ENCODE results near the gene DLGAP4.

- TF ChIP-seq CTCF (optimal IDR thresholded peaks at IDR 0.05 in 1 of 3, IDR thresholded peaks at IDR 0.05 in 1 of 3, conservative IDR thresholded peaks at IDR 0.05 in 1 of 3; ENCODE audit: extremely low read depth in 1 of 3, insufficient read depth in 2 of 3, low read length in 3 of 3) (no peak), EZH2 (IDR thresholded peaks at IDR 0.05; ENCODE audit: low read length) (no peak)
Observed at GRCh38 chr20:36477475-36477874, 171.3 kb downstream of the DLGAP4 start.
